Measurements from ENCODE around the gene MS4A10. TPM values are rescaled to one million over a fixed set of nuclear protein-coding genes. Genes with fewer than 3 reads are reported as not detected.

The MS4A10 gene
- not detected in 5 replicates for total RNA-seq (2022; extraction: Qiagen RNA extraction)

GRCh38 chr11:60785136-60785535, at the start of gene MS4A10:
Gene MS4A10, plus strand, starts transcription at chr11:60785333. Its CDS starts 5,003 bp downstream, at chr11:60790336.

GRCh38 chr11:60756307-60757032, 28.7 kb upstream of the MS4A10 start, which contains the start of gene MS4A15:
Gene MS4A15, plus strand, starts transcription at chr11:60756867. Its CDS starts 6,867 bp downstream, at chr11:60763734.

GRCh38 chr11:60841797-60842667, 56.9 kb downstream of the MS4A10 start, which contains the start of gene CCDC86:
Gene CCDC86, plus strand, starts transcription at chr11:60842113. Its CDS starts 12 bp downstream, at chr11:60842125.

Other genes starting within 250 kb of the MS4A10 start
- not detected in 5 replicates for gene MS4A8, start 85.7 kb upstream of the MS4A10 start, total RNA-seq (2022; extraction: Qiagen RNA extraction)
- gene MS4A18, start 60.6 kb upstream of the MS4A10 start, total RNA-seq (2022; extraction: Qiagen RNA extraction), result not detected in 5 replicates
- gene MS4A15, start 28.5 kb upstream of the MS4A10 start, total RNA-seq (2022; extraction: Qiagen RNA extraction), result not detected in 5 replicates
- gene CCDC86, start 56.8 kb downstream of the MS4A10 start, total RNA-seq (2022; extraction: Qiagen RNA extraction), result 86.1 to 112 TPM (median 103 TPM) in 5 replicates
- gene PTGDR2, start 70.6 kb downstream of the MS4A10 start, total RNA-seq (2022; extraction: Qiagen RNA extraction), result 0.05 to 0.14 TPM (median 0.10 TPM) in 5 replicates
- gene ZP1, start 82.2 kb downstream of the MS4A10 start, total RNA-seq (2022; extraction: Qiagen RNA extraction), result 0.15 to 0.28 TPM (median 0.21 TPM) in 4 of 5 replicates, not detected in the other
- 151 to 187 TPM (median 176 TPM) in 5 replicates for gene PRPF19, start 121.3 kb downstream of the MS4A10 start, total RNA-seq (2022; extraction: Qiagen RNA extraction)
- 106 to 131 TPM (median 121 TPM) in 5 replicates for gene TMEM109, start 128.8 kb downstream of the MS4A10 start, total RNA-seq (2022; extraction: Qiagen RNA extraction)
- gene TMEM132A, start 139.1 kb downstream of the MS4A10 start, total RNA-seq (2022; extraction: Qiagen RNA extraction), result 84.1 to 122 TPM (median 116 TPM) in 5 replicates
- 0.09 TPM in 1 of 5 replicates, not detected in the others for gene SLC15A3, start 166.8 kb downstream of the MS4A10 start, total RNA-seq (2022; extraction: Qiagen RNA extraction)
- 0.05 to 0.41 TPM (median 0.11 TPM) in 5 replicates for gene CD6, start 186.3 kb downstream of the MS4A10 start, total RNA-seq (2022; extraction: Qiagen RNA extraction)